ENCODE data around the gene OIP5.

The OIP5 gene

DNA sequence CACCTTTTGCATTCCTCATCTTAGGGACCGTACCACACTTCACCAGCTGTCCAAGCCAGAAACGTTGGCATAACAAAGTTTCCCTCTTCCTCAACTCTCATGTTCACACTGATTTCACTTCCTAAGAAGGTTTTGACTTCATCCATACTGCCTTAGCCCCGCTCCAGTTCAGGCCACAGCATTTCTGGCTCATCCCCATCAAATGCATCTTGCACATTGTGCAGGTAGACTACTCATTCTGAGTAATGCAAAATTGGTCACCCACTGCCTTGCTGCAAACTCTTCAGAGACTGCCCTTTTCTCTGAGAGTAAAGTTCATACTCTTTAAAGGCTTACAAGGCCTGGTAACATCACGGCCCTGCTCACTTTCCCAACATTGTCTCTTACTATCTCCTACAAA is 9.1 kb upstream of the OIP5 start:
- H3K4me3 ChIP-seq (ENCODE audit: low read depth, low read length), result no peak overlapping the region
- TF ChIP-seq, protein P1, sequence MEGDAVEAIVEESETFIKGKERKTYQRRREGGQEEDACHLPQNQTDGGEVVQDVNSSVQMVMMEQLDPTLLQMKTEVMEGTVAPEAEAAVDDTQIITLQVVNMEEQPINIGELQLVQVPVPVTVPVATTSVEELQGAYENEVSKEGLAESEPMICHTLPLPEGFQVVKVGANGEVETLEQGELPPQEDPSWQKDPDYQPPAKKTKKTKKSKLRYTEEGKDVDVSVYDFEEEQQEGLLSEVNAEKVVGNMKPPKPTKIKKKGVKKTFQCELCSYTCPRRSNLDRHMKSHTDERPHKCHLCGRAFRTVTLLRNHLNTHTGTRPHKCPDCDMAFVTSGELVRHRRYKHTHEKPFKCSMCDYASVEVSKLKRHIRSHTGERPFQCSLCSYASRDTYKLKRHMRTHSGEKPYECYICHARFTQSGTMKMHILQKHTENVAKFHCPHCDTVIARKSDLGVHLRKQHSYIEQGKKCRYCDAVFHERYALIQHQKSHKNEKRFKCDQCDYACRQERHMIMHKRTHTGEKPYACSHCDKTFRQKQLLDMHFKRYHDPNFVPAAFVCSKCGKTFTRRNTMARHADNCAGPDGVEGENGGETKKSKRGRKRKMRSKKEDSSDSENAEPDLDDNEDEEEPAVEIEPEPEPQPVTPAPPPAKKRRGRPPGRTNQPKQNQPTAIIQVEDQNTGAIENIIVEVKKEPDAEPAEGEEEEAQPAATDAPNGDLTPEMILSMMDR (IDR thresholded peaks at IDR 0.05; ENCODE audit: insufficient read depth, low read depth, low read length, missing control alignments), result no peak
- DNase-seq (ENCODE audit: low read depth), result no peak

DNA sequence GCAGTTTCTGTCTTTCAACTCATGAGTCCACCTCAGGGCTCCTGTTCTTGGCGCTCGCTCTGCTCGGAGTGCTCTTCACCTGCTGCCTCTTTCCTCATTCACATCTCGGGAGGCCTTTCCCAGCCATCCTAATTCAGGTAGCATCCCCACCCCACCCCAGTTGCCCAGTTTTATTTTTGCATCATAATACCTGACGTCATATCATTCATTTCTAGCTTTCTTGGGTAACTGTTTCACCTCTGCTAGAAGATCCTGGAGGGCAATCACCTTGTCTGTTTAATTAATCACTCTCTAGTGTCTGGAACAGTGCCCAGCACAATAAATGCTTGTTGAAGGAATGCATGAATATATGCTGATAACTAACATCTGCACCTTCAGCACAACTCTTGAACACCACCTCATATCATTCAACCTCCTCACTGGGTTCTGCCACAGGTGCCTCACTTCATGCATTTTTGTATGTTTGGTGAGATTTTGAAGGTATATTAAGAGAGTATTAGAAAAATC is 7.9 kb upstream of the OIP5 start:
- TF ChIP-seq, protein P1 (IDR thresholded peaks at IDR 0.05; ENCODE audit: insufficient read depth, low read depth, low read length, missing control alignments), result no peak
- H3K4me3 ChIP-seq (ENCODE audit: low read depth, low read length), result no peak overlapping the region
- DNase-seq (ENCODE audit: low read depth), result no peak

DNA sequence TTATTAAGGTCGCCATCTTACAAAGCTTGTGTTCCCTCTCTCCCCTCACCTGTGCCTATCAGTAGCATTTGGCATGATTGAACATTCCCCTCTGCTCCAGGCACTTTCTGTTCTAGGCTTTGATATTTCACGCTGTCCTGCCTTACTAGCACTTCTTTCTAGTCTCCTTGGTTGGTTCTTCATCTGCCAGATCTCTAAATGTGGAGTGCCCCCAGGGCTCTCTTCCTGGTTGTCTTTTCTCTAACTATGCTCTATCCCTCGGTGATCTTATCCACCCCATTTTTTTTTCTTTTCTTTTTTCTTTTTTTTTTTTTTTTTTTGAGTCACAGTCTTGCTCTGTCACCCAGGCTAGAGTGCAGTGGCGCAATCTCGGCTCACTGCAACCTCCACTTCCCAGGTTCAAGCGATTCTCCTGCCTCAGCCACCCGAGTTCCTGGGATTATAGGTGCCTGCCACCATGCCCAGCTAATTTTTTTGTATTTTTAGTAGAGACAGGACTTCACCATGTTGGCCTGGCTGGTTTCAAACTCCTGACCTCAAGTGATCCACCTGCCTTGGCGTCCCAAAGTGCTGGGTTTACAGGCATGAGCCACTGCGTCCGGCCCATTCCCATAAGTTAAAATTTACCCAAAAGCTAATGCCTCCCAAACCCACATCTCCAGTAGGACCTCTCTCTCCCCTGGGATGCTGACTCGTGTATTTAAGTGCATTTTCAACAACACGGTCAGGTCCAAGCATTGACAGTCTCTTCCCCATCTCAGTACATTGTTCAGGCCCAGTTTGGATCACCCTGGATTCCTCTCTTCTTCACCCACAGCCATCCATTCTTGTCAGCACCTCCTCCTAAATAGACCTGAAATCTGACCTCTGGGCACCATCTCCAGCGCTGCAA is 5.5 kb upstream of the OIP5 start:
- no peak overlapping the region for H3K4me3 ChIP-seq (ENCODE audit: low read depth, low read length)
- TF ChIP-seq, protein P1 (IDR thresholded peaks at IDR 0.05; ENCODE audit: insufficient read depth, low read depth, low read length, missing control alignments), result no peak
- no peak for DNase-seq (ENCODE audit: low read depth)

DNA sequence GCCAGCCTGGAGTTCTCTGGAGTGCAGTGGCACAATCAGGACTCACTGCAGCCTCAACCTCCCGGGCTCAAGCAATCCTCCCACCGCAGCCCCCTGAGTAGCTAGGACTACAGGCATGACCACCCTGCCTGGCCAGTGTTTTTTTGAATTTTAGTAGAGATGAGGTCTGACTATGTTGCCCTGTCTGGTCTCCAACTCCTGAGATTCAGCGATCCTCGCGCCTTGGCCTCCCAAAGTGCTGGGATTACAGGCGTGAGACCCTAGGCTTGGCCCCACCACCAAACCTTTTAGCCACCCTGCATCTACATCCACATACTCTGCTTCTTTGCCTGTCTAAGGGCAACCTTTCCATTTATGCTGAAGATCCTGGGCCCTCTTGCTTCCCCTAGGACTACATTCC is 4.7 kb upstream of the OIP5 start:
- H3K4me3 ChIP-seq (ENCODE audit: low read depth, low read length), result no peak overlapping the region
- no peak for DNase-seq (ENCODE audit: low read depth)
- TF ChIP-seq, protein P1 (IDR thresholded peaks at IDR 0.05; ENCODE audit: insufficient read depth, low read depth, low read length, missing control alignments), result no peak

DNA sequence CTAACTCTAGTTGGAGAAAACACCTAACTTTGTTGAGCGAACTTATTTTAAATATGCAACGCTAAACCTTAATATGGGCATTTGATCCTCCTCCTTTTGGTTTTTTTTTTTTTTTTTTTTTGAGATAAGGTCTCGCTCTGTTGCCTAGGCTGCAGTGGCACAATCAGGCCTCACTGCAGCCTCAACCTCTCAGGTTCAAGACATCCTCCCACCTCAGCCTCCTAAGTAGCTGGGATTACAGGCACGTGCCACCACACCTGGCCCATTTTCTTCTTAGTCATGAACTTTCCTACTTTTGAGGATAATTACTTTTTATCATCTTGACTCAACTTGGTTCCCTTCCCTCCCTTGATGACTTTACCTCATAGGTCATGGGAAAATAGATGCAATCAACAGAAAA is 4.2 kb upstream of the OIP5 start:
- peak; percentile 13 for DNase-seq (ENCODE audit: low read depth)
- no peak overlapping the region for H3K4me3 ChIP-seq (ENCODE audit: low read depth, low read length)
- TF ChIP-seq, protein P1 (IDR thresholded peaks at IDR 0.05; ENCODE audit: insufficient read depth, low read depth, low read length, missing control alignments), result no peak

DNA sequence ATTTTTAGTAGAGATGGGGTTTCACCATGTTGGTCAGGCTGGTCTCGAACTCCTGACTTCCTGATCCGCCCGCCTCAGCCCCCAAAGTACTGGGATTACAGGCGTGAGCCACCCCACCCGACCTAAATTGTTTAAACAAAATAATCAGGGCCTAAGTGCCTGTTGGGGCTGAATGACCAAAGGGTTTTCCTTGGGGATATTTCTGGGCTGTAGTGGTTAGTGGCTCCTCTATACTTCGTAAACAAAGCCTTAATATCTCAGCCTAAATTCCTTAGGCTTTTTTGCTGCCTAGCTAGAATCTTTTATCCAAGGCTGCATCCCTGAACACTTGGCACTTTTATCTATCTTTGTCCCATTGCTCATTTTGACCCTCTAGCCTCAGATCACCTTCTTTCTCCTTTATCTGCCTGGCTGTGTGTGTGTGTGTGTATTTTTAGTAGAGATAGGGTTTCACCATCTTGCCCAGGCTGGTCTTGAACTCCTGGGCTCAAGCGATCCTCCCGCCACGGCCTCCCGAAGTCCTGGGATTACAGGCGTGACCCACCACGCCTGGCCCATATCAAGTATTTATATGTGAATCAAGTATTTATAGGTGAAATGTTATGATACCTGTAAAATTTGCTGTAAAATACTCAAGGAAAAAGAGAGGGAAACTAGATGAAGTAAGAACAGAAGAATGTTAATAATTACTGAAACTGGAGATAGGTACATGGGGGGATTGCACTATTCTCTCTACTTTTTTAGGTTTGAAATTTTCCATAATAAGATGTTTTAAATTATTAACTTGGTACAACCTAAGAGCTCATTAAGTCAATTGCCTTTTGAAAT is 2.1 kb upstream of the OIP5 start:
- TF ChIP-seq, protein P1 (IDR thresholded peaks at IDR 0.05; ENCODE audit: insufficient read depth, low read depth, low read length, missing control alignments), result no peak

More for the DNA sequence above, 2.1 kb upstream of the OIP5 start:
- peak overlapping the region; percentile 80 for H3K4me3 ChIP-seq (ENCODE audit: low read depth, low read length)
- peak; percentile 29 for DNase-seq (ENCODE audit: low read depth)

Measured in GM12865 (cell line).